H1 (cell line): Measurements from ENCODE around the gene CACNB1. TPM values are rescaled to one million over a fixed set of nuclear protein-coding genes. Genes with fewer than 3 reads are reported as not detected.
A peak's percentile ranks its signal among the peaks of the same experiment; 100 is the strongest.

Source experiments
- ATF2 ChIP-seq: IDR thresholded peaks from 2 replicates; pipeline ENCODE4 v1.6.1; 2012; ENCODE audit warnings: low read length, inconsistent platforms
- BACH1 ChIP-seq: IDR thresholded peaks from 2 replicates; pipeline ENCODE4 v1.6.1; 2012; ENCODE audit warnings: low read length, improper control_type of control experiment
- CHD1 ChIP-seq: IDR thresholded peaks from 2 replicates; pipeline ENCODE4 v1.6.1; 2012; ENCODE audit warnings: low read depth, low read length, improper control_type of control experiment
- CTCF ChIP-seq, 3 experiments: IDR thresholded peaks; 1 replicate in 2 of 3; 2 replicates in 1 of 3; pipeline versions ENCODE4 v1.5.1 to v1.6.1; 2011; ENCODE audit warnings: low read length in 3 of 3, mild to moderate bottlenecking in 3 of 3, inconsistent platforms in 2 of 3, low read depth in 1 of 3, moderate library complexity in 1 of 3; ENCODE audit not compliant: insufficient read depth in 1 of 3; ENCODE audit errors: control extremely low read depth in 1 of 3
- E2F6 ChIP-seq: IDR thresholded peaks from 2 replicates; pipeline ENCODE4 v1.6.1; 2012; ENCODE audit warnings: inconsistent platforms
- HDAC2 ChIP-seq, 2 experiments: fragments of 300-600 bp in 1 of 2; sonication (generic) in 1 of 2; IDR thresholded peaks; 2 replicates each; pipeline ENCODE4 v1.6.1; 2011 to 2012; ENCODE audit warnings: low read depth in 2 of 2, low read length in 2 of 2, mild to moderate bottlenecking in 2 of 2, moderate library complexity in 2 of 2, borderline replicate concordance in 1 of 2, inconsistent platforms in 1 of 2
- KDM4A ChIP-seq: IDR thresholded peaks from one replicate; pipeline ENCODE4 v1.7.1; 2012; ENCODE audit warnings: low read depth, mild to moderate bottlenecking, moderate library complexity, low read length, inconsistent platforms; ENCODE audit not compliant: severe bottlenecking
- PHF8 ChIP-seq: fragments of 200-600 bp; sonication (generic); conservative IDR thresholded peaks from 2 replicates; pipeline ENCODE4 v1.7.1; 2012; ENCODE audit warnings: low read depth, mild to moderate bottlenecking, inconsistent platforms, low read length, moderate library complexity
- POLR2AphosphoS5 ChIP-seq: IDR thresholded peaks from 2 replicates; pipeline ENCODE4 v1.6.1; 2011; ENCODE audit warnings: low read depth, low read length
- POU5F1 ChIP-seq: IDR thresholded peaks from 2 replicates; pipeline ENCODE4 v1.6.1; 2011; ENCODE audit warnings: low read depth, mild to moderate bottlenecking, low read length, moderate library complexity
- RBBP5 ChIP-seq: IDR thresholded peaks from 2 replicates; pipeline ENCODE4 v1.7.1; 2012; ENCODE audit warnings: low read depth, mild to moderate bottlenecking, inconsistent platforms, low read length, moderate library complexity, borderline replicate concordance
- RNF2 ChIP-seq: fragments of 200-900, 300-1000 bp; sonication (generic); IDR thresholded peaks from 2 replicates; pipeline ENCODE4 v1.7.1; 2016; ENCODE audit warnings: borderline replicate concordance, low read depth, mild to moderate bottlenecking, antibody characterized with exemption, low read length; ENCODE audit not compliant: poor library complexity, severe bottlenecking; ENCODE audit errors: missing control alignments
- TAF1 ChIP-seq: IDR thresholded peaks from 2 replicates; pipeline ENCODE4 v1.6.1; 2011; ENCODE audit warnings: mild to moderate bottlenecking, low read depth, low read length
- TAF7 ChIP-seq: optimal IDR thresholded peaks from 2 replicates; pipeline ENCODE3; 2011; ENCODE audit warnings: low read depth, mild to moderate bottlenecking, inconsistent platforms, low read length, moderate library complexity, borderline replicate concordance
- TCF12 ChIP-seq: IDR thresholded peaks from 2 replicates; pipeline ENCODE4 v1.6.1; 2011; ENCODE audit warnings: low read depth, mild to moderate bottlenecking, low read length
- YY1 ChIP-seq: IDR thresholded peaks from 2 replicates; pipeline ENCODE4 v1.6.1; 2011; ENCODE audit warnings: low read depth, mild to moderate bottlenecking, low read length
- polyA plus RNA-seq, 7 experiments: library from polyadenylated mRNA; depleted of rRNA in 3 of 7; stranded (reverse) in 5 of 7; unstranded in 2 of 7; fragments of >200 nt in 5 of 7; fragments of 200-250 nt in 2 of 7; gene quantifications; 1 replicate in 5 of 7; 2 replicates in 1 of 7; 4 replicates in 1 of 7; pipeline versions ENCODE4 v1.2.1 to v1.2.3, GENCODE V29; 2011 to 2013; ENCODE audit warnings: missing spikeins in 2 of 7, mixed read lengths in 2 of 7
- total RNA-seq: library from RNA; stranded (reverse); fragmentation: NEBNext Ultra II Directional; extraction: Animal tissue kit (Norgen Biotek cat#: 25700); gene quantifications from 2 replicates; pipeline ENCODE4 v1.2.1, GENCODE V29; 2021
- TF ChIP-seq, protein P1 (sequence below): IDR thresholded peaks from 2 replicates; pipeline ENCODE4 v1.6.1; 2011; ENCODE audit warnings: low read depth, mild to moderate bottlenecking, low read length; ENCODE audit not compliant: insufficient read depth

CACNB1 gene
- total and polyA plus RNA-seq, 2 of the 8 experiments (the other 6 are each of a cell fraction or from before 2014, with no cell fraction given), result 7.2 to 17.8 TPM

DNA sequence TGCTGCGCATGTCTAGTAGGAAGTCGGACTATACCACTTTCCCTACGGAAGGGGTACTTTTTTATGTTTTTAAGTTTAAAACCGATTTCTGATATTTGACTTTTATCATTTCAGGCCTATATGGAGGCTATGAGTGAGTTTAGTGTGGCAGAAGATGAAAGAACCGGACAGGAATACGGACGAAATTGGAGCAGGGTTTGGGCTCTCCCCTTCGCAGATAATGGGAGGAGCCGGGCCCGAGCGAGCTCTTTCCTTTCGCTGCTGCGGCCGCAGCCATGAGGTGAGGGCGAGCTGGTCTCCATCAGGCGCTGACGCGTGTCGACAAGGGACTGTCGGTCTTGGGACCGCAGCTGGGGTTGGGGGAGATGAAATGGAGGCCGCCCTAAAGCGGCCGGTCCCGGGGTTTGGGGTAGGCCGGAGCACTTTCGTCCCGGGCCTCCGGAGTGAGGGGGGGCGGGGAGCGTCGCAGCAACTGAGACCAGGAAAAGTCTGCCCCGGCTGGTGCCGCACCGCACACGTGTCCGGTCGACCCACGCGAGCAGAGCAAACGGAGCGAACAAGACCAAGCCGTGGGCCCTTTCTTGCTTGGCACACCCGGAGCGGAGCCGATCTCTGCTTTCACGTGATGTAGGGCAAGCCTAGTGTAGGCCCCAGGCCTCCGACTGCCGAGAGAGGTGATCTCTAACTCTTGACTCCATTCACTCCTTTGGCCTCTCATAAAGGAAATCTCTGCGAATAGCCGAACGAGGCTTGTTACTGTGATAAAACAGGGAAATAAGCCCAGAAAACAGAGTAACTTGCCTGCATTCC lies 2.8 kb upstream of the CACNB1 start, which contains the start of gene RPL19 (continued):
- TF ChIP-seq RNF2 (no peak), E2F6 (no peak), RBBP5 (no peak), BACH1 (no peak), TCF12 (no peak), CTCF (IDR thresholded peaks at IDR 0.05; ENCODE audit: control extremely low read depth in 1 of 3, insufficient read depth in 1 of 3, low read depth in 1 of 3, low read length in 3 of 3) (no peak), POU5F1 (no peak), ATF2 (no peak), POLR2AphosphoS5 (peak; percentile 94), KDM4A (no peak), PHF8 (peak; percentile 88), CHD1 (peak; percentile 99), HDAC2 (IDR thresholded peaks at IDR 0.05; ENCODE audit: borderline replicate concordance in 1 of 2, low read depth in 2 of 2, low read length in 2 of 2) (no peak), TAF1 (peak; percentile 98), TAF7 (peak; percentile 97), YY1 (peak; percentile 77; the same call in 1 of the 2 replicates)
- TF ChIP-seq, protein P1, sequence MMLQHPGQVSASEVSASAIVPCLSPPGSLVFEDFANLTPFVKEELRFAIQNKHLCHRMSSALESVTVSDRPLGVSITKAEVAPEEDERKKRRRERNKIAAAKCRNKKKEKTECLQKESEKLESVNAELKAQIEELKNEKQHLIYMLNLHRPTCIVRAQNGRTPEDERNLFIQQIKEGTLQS, result no peak
